ENCODE measurements around the gene P2RX1.

The P2RX1 gene

GRCh38 chr17:3923466-3924190, 7.4 kb upstream of the P2RX1 start:
- DNase-seq = no peak

GRCh38 chr17:3922765-3923164, 6.5 kb upstream of the P2RX1 start:
- DNase-seq = no peak

- no peak for DNase-seq
Measured at GRCh38 chr17:3921502-3922319, 5.4 kb upstream of the P2RX1 start.

- DNase-seq = no peak
Measured at GRCh38 chr17:3921006-3921405, 4.7 kb upstream of the P2RX1 start.

- DNase-seq = no peak
Measured at GRCh38 chr17:3919123-3919624, 2.9 kb upstream of the P2RX1 start.

GRCh38 chr17:3918372-3919122, 2.3 kb upstream of the P2RX1 start:
- DNase-seq = no peak

GRCh38 chr17:3917391-3917931, 1.2 kb upstream of the P2RX1 start:
- DNase-seq = no peak

GRCh38 chr17:3916825-3917224, 560 bp upstream of the P2RX1 start:
- DNase-seq = no peak

- no peak for DNase-seq
Measured at GRCh38 chr17:3915581-3915994, 677 bp downstream of the P2RX1 start.

- no peak for DNase-seq
Measured at GRCh38 chr17:3914312-3914670, 2.0 kb downstream of the P2RX1 start.

GRCh38 chr17:3913531-3914311, 2.5 kb downstream of the P2RX1 start:
- DNase-seq = peak; percentile 52 to 71 (median 66)

GRCh38 chr17:3912827-3913226, 3.4 kb downstream of the P2RX1 start:
- no peak for DNase-seq

- peak in 3 of 4 experiments; percentile 49 to 59 (median 51) for DNase-seq
Measured at GRCh38 chr17:3911271-3912053, 4.8 kb downstream of the P2RX1 start.

- no peak for DNase-seq
Measured at GRCh38 chr17:3910420-3911270, 5.6 kb downstream of the P2RX1 start.

GRCh38 chr17:3909257-3909656, 7.0 kb downstream of the P2RX1 start:
- no peak for DNase-seq

GRCh38 chr17:3907483-3908216, 8.6 kb downstream of the P2RX1 start:
- no peak for DNase-seq

- DNase-seq = no peak
Measured at GRCh38 chr17:3906881-3907280, 9.4 kb downstream of the P2RX1 start.

- no peak for DNase-seq
Measured at GRCh38 chr17:3905017-3905520, 11.2 kb downstream of the P2RX1 start.

GRCh38 chr17:3904501-3904900, 11.8 kb downstream of the P2RX1 start:
- DNase-seq = no peak
